Colonic mucosa (tissue), 4 donors: ENCODE measurements around the gene HCAR2. TPM values are rescaled to one million over a fixed set of nuclear protein-coding genes. Genes with fewer than 3 reads are reported as not detected.
"Not testable (repeated sequence)": the region's sequence is repeated elsewhere in the genome, so short reads cannot be mapped to it uniquely, and the experiment has no call there.

Source experiments
- DNase-seq: peaks from one replicate; pipeline ENCODE4 v3.0.0-alpha.2; 2020
- H3K27ac ChIP-seq: fragments of 200-600 bp; one replicate; pipeline ENCODE4 v1.8.0; 2021
- H3K27me3 ChIP-seq: fragments of 200-600 bp; one replicate; pipeline ENCODE4 v1.8.0; 2021
- H3K36me3 ChIP-seq: fragments of 200-600 bp; one replicate; pipeline ENCODE4 v1.8.0; 2021
- H3K4me1 ChIP-seq: fragments of 200-600 bp; one replicate; pipeline ENCODE4 v1.8.0; 2021; ENCODE audit warnings: mild to moderate bottlenecking
- H3K4me3 ChIP-seq: fragments of 200-600 bp; one replicate; pipeline ENCODE4 v1.8.0; 2021
- H3K9ac ChIP-seq, 2 donors: one replicate each; pipeline ENCODE4 v1.7.0; 2013; ENCODE audit warnings: control low read depth in 2 of 2, low read depth in 2 of 2, low read length in 2 of 2
- H3K9me3 ChIP-seq: fragments of 200-600 bp; one replicate; pipeline ENCODE4 v1.8.0; 2021
- intact Hi-C: fragments of 100-400 bp; cut with DNase I; formaldehyde crosslinking; loops from one replicate; pipeline ENCODE4 v1.14.1; 2022
- total RNA-seq, 2 donors: library from RNA; stranded (reverse); fragmentation: NEBNext Ultra II Directional in 1 of 2; extraction: Animal tissue kit (Norgen Biotek cat#: 25700) in 1 of 2; gene quantifications; one replicate each; pipeline ENCODE4 v1.2.1, GENCODE V29; 2021
- TF ChIP-seq, protein P1 (sequence below): fragments of 200-600 bp; IDR thresholded peaks from one replicate; pipeline ENCODE4 v1.8.0; 2022; ENCODE audit warnings: antibody characterized with exemption, mild to moderate bottlenecking
- donor health status: healthy.
- donor health status: DM: no; HTN: no; CAD: no.
- donor health status: DM: no; HTN: no; CAD: no.

HCAR2 gene
- total RNA-seq, 2 donors from 2014 or later, result 0.12 to 0.56 TPM

DNA sequence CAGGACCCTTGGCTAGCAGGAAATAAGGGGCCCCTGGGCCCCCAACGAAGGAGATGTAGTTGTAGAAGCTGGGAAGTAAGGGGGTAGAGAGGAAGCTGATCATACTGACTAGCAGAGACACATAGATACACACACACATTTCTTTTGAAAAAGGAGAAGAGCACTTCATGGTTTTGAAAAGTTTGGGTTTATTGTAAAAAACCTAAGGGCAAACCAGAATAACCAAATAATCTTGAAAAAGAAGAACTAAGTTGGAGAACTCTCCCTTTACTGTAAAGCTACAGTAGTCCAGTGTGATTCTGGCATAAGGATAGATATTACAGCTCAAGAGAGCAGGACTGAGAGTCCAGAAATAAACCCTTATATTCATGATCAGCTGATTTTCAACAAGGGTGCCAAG lies 19.2 kb upstream of the HCAR2 start:
- H3K4me3 ChIP-seq, result no peak overlapping the region
- TF ChIP-seq, protein P1, sequence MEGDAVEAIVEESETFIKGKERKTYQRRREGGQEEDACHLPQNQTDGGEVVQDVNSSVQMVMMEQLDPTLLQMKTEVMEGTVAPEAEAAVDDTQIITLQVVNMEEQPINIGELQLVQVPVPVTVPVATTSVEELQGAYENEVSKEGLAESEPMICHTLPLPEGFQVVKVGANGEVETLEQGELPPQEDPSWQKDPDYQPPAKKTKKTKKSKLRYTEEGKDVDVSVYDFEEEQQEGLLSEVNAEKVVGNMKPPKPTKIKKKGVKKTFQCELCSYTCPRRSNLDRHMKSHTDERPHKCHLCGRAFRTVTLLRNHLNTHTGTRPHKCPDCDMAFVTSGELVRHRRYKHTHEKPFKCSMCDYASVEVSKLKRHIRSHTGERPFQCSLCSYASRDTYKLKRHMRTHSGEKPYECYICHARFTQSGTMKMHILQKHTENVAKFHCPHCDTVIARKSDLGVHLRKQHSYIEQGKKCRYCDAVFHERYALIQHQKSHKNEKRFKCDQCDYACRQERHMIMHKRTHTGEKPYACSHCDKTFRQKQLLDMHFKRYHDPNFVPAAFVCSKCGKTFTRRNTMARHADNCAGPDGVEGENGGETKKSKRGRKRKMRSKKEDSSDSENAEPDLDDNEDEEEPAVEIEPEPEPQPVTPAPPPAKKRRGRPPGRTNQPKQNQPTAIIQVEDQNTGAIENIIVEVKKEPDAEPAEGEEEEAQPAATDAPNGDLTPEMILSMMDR, result no peak
- H3K4me1 ChIP-seq, result no peaks in the 10 kb centered on the region

DNA sequence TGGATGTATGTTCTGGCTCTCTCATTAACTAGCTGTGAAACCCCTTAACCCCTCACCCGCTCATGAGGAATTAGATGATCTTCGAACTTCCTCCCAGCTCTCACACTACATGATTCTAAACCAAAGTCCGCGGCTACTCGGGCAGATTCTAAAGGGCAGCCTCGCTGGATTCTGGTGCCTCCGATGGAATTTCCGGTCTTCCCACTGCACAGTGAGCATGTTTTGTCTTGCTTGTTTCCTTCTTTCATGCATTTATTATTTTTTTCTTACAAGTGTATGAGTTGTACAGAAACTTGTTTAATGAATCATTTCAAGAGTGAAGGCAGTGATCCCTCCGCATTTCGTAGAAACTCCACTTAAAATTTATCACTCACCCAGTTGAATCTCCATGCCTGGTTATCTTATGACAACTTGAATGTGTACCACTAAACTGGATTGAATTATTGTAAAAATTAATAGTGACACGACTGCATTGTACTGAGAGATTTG lies 17.9 kb upstream of the HCAR2 start:
- no peaks in the 10 kb centered on the region for H3K36me3 ChIP-seq
- DNase-seq, result no peak
- H3K27ac ChIP-seq, result no peak overlapping the region
- no peak overlapping the region for H3K9ac ChIP-seq
- H3K4me3 ChIP-seq, result no peak overlapping the region
- H3K27me3 ChIP-seq, result no peaks in the 10 kb centered on the region
- TF ChIP-seq, protein P1, result no peak
- H3K9me3 ChIP-seq, result no peaks in the 10 kb centered on the region
- H3K4me1 ChIP-seq, result no peaks in the 10 kb centered on the region
- intact Hi-C loops, result no loop called here

More for the DNA sequence above, 19.2 kb upstream of the HCAR2 start:
- no peaks in the 10 kb centered on the region for H3K9me3 ChIP-seq
- no peaks in the 10 kb centered on the region for H3K27me3 ChIP-seq
- H3K36me3 ChIP-seq, result no peaks in the 10 kb centered on the region
- H3K9ac ChIP-seq, result no peak overlapping the region
- no peak for DNase-seq
- no peak overlapping the region for H3K27ac ChIP-seq
- intact Hi-C loops, result no loop called here

DNA sequence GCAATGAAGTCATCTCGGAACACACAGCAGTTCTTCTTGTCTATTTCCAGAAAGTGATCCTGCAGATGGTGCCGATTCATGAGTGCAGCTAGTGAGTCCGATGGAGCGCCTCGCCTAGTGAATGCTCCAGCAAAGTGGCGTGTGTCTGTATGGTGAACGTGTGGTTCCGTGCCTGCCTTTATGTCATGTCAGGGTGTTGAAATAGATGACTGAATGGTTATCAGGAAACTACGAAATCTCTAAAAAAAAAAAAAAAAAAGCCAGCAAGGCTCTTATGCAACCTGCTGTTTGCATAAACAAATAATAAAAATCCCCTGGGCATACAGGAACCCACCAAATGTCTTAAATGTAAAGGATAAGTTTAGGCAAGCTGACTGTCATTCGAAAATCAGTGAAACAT lies 13.5 kb upstream of the HCAR2 start, which contains the start of gene HCAR3:
HCAR3 (minus strand) TSS at position 154 of the 400 bp plus-strand sequence; CDS start at position 80, 74 bp downstream.
- H3K9ac ChIP-seq, H3K9me3 ChIP-seq, DNase-seq, H3K27ac ChIP-seq, intact Hi-C loops, H3K4me1 ChIP-seq, H3K4me3 ChIP-seq, H3K36me3 ChIP-seq, H3K27me3 ChIP-seq: not testable (repeated sequence)

DNA sequence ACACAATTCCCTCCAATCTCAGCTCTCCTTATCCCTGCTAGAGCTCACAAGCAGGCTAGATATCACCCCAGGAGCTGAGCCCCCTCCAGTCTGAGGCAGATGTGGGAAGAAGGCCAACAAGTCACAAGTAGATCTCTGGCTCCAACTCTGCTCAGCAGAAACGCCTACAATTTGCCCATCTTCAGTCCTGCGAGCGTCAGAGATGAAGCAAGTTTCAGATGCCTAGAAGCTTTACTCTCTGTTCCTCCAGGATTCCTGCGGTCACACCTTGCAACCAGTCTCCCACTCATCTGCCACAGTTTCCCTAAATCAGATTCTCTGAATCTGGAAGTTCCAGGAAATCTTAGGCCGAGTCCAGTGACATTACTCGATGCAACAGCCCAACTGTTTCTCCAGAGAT lies 12.1 kb upstream of the HCAR2 start:
- H3K9me3 ChIP-seq, DNase-seq, H3K4me3 ChIP-seq, H3K27me3 ChIP-seq, H3K9ac ChIP-seq, H3K27ac ChIP-seq, H3K36me3 ChIP-seq, intact Hi-C loops, H3K4me1 ChIP-seq: not testable (repeated sequence)

DNA sequence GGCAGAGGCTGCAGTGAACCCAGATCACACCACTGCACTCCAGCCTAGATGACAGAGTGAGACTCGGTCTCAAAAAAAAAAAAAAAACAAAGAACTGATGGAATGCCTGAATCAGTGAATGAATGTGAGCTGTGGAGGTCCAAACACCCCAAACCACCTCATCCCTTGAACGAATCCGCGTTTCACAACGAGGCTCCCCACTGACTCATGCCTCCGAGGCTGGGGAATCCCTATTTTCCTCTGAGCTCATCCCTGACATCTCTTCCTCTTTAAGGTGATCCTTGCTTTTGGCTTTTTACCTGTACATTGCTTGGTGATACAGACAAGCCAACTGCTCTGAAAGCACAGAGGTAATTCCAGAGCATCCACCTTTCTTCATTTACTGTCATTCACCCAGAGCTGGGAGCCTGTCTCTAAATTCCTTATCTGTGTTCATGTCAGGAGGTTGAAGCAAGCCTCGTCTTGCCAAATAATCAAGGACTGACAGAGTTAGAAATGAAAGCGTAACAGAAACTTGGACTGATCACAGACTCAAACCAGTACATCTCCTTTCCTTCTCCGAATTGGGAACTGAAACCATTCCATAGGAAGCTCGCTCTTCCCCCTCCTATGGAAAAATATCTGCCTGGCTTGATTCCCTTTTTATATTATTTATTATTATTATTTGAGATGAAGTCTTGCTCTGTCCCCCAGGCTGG lies 10.5 kb upstream of the HCAR2 start:
- intact Hi-C loops, H3K27me3 ChIP-seq, H3K4me3 ChIP-seq, H3K27ac ChIP-seq, H3K4me1 ChIP-seq, DNase-seq, H3K9me3 ChIP-seq, H3K9ac ChIP-seq, H3K36me3 ChIP-seq: not testable (repeated sequence)

DNA sequence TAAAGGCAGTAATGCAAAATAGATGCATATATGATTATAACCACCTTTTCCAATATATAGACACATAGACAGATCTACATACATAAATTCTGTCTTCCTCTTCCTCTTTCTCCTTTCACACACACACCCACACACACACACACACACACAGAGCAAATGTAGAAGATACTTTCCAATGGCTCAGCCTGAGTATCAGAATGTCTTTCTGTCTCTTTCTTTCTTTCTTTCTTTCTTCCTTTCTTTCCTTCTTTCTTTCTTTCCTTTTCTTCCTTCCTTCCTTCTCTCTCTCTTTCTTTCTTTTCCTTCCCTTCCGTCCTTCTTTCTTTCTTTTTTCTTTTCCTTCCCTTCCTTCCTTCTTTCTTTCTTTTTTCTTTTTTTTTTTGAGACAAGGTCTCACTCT lies 8.1 kb upstream of the HCAR2 start:
- H3K27me3 ChIP-seq, intact Hi-C loops, DNase-seq, H3K36me3 ChIP-seq, H3K9me3 ChIP-seq, H3K9ac ChIP-seq, H3K27ac ChIP-seq, H3K4me3 ChIP-seq, H3K4me1 ChIP-seq: not testable (repeated sequence)

DNA sequence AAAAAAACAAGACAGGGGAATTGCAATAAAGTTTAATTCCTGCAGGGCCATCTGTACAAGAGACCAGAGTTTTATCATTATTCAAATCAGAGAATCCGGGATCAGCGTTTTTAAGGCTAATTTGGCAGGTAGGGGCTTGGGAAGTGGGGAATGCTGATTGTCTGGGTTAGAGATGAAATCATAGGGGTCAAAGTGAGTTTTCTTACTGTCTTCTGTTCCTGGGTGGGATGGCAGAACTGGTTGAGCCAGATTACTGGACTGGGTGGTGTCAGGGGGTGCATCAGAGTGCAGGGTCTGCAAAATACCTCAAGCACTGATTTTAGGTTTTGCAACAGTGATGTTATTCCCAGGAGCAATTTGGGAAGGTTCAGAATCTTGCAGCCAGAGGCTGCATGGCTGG lies 7.2 kb upstream of the HCAR2 start:
- DNase-seq, H3K36me3 ChIP-seq, intact Hi-C loops, H3K27ac ChIP-seq, H3K4me1 ChIP-seq, H3K4me3 ChIP-seq, H3K9ac ChIP-seq, H3K27me3 ChIP-seq, H3K9me3 ChIP-seq: not testable (repeated sequence)

DNA sequence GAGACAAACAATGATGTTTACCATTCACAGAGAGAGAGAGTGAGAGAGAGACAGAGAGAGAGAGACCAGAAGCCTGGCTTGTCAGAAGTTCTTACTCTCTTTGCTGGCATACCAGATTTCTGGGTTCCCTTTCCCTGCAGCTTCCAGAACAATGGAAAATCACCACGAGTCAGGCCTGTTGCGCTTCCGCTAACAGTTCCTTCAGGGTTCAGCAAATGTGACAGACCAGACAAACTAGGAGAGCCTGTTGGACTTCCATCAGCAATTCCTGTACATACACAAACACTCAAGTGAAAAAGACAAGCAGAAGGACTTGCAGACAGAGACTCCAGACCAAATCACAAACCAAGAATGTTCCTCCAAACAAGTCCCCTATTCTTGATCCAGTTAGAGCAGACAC lies 6.1 kb upstream of the HCAR2 start:
- DNase-seq, H3K27ac ChIP-seq, H3K9me3 ChIP-seq, H3K27me3 ChIP-seq, intact Hi-C loops, H3K4me3 ChIP-seq, H3K4me1 ChIP-seq, H3K36me3 ChIP-seq, H3K9ac ChIP-seq: not testable (repeated sequence)

DNA sequence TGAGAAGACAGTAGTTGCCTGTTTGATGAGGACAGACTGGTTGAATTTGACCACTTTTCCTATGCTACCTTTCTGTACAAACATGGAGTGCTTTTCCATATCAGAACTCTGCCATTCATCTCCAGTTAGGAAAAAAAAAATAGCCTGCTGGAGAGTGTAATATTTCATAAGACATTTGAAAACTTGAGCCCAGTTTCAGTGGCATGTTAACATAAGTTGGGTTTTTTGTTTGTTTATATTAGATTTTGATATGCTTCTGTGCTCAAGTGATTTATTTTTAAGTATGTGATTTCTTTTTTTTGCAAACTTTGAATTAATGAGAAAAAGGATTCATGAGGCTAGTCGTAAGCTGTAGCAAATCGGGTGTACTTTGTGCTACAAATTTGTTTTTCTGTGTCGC lies 684 bp upstream of the HCAR2 start:
- H3K36me3 ChIP-seq, intact Hi-C loops: not testable (repeated sequence)

DNA sequence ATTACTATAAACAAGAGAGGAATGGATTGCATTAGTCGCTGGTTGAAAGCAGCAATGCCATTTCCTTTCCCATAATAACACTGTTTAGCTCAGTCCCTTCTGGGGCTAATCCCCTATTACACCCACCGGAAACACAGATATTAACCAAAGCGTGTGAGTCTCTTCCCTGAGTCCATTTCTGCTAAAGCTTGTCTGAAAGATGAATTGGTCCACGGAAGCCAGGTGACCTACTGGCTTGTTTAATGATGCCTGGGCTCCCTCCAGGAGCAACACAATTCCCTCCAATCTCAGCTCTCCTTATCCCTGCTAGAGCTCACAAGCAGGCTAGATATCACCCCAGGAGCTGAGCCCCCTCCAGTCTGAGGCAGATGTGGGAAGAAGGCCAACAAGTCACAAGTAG lies 1.7 kb downstream of the HCAR2 start:
- H3K9ac ChIP-seq, DNase-seq, H3K4me3 ChIP-seq, H3K4me1 ChIP-seq, H3K9me3 ChIP-seq, H3K27me3 ChIP-seq, H3K27ac ChIP-seq, H3K36me3 ChIP-seq, intact Hi-C loops: not testable (repeated sequence)

More for the DNA sequence above, 684 bp upstream of the HCAR2 start:
- H3K4me3 ChIP-seq, H3K4me1 ChIP-seq, H3K9me3 ChIP-seq, H3K27ac ChIP-seq, DNase-seq, H3K27me3 ChIP-seq, H3K9ac ChIP-seq: not testable (repeated sequence)

DNA sequence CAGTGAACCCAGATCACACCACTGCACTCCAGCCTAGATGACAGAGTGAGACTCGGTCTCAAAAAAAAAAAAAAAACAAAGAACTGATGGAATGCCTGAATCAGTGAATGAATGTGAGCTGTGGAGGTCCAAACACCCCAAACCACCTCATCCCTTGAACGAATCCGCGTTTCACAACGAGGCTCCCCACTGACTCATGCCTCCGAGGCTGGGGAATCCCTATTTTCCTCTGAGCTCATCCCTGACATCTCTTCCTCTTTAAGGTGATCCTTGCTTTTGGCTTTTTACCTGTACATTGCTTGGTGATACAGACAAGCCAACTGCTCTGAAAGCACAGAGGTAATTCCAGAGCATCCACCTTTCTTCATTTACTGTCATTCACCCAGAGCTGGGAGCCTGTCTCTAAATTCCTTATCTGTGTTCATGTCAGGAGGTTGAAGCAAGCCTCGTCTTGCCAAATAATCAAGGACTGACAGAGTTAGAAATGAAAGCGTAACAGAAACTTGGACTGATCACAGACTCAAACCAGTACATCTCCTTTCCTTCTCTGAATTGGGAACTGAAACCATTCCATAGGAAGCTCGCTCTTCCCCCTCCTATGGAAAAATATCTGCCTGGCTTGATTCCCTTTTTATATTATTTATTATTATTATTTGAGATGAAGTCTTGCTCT lies 3.0 kb downstream of the HCAR2 start:
- H3K4me1 ChIP-seq, H3K4me3 ChIP-seq, H3K36me3 ChIP-seq, H3K9me3 ChIP-seq, H3K9ac ChIP-seq, DNase-seq, intact Hi-C loops, H3K27ac ChIP-seq, H3K27me3 ChIP-seq: not testable (repeated sequence)
